ENCODE measurements around the gene ZNF710.
"Not testable (repeated sequence)": the region's sequence is repeated elsewhere in the genome, so short reads cannot be mapped to it uniquely, and the experiment has no call there.

The ZNF710 gene

GRCh38 chr15:90104551-90104950 lies 103.4 kb downstream of the ZNF710 start:
- DNase-seq (ENCODE audit: low spot score) = no peak

- DNase-seq (ENCODE audit: low spot score) = no peak
Observed at GRCh38 chr15:90105521-90105920, 104.4 kb downstream of the ZNF710 start.

DNA sequence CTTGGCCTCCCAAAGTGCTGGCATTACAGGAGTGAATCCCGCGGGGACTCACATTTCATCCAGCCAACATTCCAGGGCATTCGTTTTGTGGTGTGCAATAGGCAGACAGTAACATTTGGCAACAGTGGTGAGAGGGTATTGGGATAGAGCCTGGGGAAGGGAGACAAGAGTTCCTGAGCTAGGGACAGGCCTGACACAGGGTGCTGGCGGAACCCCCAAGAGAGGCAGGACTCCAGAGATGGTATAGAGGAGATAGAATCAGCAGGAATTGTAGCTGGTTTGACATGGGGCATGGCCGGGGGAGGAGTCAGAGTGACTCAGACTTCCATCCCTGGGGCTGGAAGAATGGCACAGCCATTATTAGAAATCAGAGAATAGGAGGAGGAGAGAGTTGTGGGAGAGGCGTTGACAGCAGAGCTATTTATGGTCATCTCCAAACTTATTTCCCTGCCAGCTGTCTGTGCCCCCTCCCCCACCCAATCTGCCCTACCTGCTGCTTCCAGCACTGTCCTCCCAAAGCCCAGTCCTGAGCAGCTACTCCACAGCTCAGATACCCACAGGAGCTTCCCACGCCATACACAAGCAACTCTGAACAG lies 105.5 kb downstream of the ZNF710 start:
- DNase-seq (ENCODE audit: low spot score) = no peak

DNA sequence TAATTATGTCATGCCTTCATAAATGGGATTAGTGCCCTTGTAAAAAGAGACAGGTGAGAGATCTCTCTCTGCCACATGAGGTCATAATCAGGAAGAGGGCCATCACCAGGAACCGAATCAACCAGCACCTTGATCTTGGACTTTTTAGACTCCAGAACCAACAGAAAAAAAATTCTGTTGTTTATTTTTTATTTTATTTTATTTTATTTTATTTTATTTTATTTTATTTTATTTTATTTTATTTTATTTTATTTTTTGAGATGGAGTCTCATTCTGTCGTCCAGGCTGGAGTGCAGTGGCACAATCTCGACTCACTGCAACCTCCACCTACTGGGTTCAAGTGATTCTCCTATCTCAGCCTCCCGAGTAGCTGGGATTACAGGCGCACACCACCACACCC lies 106.9 kb downstream of the ZNF710 start:
- not testable (repeated sequence) for DNase-seq (ENCODE audit: low spot score)

DNA sequence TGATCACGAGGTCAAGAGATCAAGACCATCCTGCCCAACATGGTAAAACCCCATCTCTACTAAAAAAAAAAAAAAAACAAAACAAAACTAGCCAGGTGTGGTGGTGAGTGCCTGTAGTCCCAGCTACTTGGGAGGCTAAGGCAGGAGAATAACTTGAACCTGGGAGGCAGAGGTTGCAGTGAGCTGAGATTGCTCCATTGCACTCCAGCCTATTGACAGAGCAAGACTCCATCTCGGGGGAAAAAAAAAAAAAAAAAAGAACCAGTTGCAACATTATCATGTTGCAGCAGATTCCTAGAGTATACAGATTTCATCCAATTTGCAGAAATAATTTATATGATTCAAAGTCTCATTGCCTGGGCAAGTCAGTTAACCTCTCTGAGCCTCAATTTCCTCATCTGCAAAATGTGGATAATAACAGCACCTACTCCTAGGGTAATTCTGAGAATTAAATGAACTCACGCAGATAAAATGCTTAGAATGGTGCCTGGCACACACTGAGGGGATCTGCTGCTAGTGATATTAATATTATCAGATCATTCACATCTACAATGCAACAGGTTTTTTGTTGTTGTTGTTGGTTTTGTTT lies 108.1 kb downstream of the ZNF710 start:
- not testable (repeated sequence) for DNase-seq (ENCODE audit: low spot score)

DNA sequence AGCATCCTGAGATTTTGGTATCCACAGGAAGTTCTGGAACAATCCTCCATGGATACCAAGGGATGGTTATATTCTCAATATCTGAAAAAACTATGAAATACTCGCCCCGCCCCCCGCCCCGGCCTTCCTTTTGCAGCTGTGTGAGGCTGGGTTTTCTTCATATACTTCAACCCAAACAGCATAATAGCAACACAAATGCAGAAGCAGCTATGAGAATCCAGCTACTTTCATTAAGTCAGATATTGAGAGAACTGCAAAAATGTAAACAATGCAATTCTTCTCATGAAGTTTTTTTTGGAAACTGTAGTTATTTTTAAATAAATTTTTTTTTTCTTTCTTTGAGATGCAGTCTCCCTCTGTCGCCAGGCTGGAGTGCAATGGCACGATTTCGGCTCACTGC lies 112.0 kb downstream of the ZNF710 start:
- no peak for DNase-seq (ENCODE audit: low spot score)

DNA sequence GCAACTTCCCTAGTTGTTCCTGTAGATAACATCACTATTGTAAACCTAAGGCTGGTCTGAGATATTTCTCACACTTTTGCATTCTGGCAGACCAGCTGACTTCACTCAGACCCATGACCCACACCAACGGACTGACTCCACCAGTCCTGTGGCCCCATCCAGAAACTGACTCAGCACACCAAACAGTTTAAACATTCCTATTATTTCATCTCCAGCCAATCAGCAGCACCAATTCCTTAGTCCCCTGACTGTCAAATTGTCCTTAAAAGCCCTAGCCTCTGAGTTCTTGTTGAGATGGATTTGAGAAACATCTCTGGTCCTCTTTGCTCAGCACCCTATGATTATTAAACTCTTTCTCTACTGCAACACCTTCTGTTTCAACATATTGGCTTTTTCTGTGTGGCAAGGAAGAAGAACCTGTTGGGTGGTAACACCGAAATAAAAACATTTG lies 113.4 kb downstream of the ZNF710 start:
- DNase-seq (ENCODE audit: low spot score) = no peak

DNA sequence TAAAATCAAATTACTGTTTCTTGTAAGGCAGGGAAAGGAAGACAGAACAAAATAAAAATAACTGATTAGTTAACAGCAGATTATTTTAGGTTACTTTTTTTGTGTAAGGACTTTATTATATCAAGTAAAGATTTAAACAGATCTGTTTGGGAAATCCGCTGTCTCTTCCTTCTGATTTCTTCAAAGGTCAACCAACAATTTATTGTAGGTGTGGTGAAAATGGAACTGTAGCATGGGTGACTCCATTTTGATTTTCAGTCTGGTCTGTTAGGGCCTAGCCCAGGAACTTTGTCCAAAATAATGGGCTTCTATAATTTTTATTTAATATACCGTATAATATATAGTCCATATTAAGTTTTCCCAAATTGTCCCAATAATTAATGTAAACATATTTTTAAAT lies 114.7 kb downstream of the ZNF710 start:
- no peak for DNase-seq (ENCODE audit: low spot score)

DNA sequence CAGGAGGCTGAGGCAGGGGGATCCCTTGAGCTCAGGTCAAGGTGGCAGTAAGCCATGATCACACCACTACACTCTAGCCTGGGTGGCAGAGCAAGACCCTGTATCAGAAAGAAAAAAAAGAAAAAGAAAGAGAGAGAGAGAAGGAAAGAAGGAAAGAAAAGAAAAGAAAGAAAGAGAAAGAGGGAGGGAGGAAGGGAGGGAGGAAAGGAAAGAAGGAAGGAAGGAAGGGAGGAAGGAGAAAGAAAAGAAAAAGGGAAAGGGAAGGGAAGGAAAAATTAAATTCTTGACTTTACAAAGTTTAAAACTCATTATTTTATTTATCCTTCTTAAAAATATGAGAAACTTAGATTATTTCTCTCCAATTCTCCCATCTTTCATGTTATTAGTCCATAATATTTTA lies 118.2 kb downstream of the ZNF710 start:
- no peak for DNase-seq (ENCODE audit: low spot score)

GRCh38 chr15:90121086-90121485 lies 120.0 kb downstream of the ZNF710 start:
- no peak for DNase-seq (ENCODE audit: low spot score)

GRCh38 chr15:90124507-90124906 lies 123.4 kb downstream of the ZNF710 start:
- DNase-seq (ENCODE audit: low spot score) = no peak

DNA sequence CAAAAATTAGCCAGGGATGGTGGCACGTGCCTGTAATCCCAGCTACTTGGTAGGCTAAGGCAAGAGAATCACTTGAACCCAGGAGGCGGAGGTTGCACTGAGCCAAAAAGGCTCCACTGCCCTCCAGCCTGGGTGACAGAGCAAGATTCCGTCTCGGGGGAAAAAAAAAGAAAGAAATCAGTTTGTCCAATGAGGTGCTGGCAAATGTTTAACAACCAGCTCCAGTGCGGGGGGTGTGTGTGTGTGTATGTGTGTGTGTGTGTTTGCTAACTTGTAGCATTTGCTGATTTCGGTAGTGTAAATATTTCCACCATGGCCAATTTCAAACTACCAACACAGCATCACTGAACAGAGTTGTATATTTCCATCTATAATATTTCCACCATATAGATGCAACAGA lies 124.9 kb downstream of the ZNF710 start:
- no peak for DNase-seq (ENCODE audit: low spot score)

DNA sequence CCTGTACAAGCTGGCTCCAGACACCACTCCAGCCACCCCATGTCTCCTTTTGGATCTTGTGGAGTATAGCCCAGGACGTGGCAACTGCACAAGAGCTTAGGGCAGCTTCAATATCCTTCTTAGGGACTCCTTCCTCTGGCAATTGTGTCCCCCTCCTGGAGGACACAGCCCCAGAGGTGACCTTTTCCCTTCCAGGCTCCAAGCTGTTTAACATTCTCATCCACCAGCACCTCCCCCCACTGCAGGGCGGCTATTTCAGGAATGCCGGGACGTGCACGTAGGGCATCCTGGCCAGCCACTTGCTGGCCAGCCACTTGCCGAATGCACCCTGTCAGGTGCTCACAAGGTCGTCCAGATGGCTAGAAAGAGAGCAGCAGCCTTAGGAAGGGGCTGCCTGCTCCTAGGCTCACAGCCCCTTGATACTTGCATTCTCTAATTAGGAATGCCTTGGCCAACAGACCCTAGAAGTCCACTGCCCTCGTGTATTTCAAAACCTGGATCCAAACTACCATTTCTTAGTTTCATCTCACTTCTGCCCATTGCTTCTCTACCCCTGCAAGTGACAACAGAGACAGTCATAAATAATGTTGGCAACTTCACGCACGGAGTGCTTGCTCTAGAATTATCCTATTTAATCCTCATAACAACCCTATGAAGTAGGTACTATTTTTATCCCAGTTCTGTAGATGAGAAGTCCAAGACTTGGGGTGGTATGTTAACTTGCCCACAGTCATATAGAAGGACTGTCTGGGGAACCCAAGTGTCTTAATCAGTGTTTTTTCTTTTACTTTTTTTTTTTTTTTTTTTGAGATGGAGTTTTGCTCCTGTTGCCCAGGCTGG lies 125.7 kb downstream of the ZNF710 start:
- DNase-seq (ENCODE audit: low spot score) = peak; percentile 75

GRCh38 chr15:90130291-90130690 lies 129.2 kb downstream of the ZNF710 start:
- no peak for DNase-seq (ENCODE audit: low spot score)
